Activated CD4-positive, alpha-beta T cell treated with anti-CD3 and anti-CD28 coated beads for 1 hour (primary cell): ENCODE data around the gene PMS1.
"Not testable (repeated sequence)": the region's sequence is repeated elsewhere in the genome, so short reads cannot be mapped to it uniquely, and the experiment has no call there.

Experiments
- DNase-seq: peaks from one replicate; pipeline ENCODE4 v3.0.0-alpha.2; 2020

Gene PMS1

GRCh38 chr2:189818249-189819038 lies 34.2 kb downstream of the PMS1 start:
- no peak for DNase-seq

DNA sequence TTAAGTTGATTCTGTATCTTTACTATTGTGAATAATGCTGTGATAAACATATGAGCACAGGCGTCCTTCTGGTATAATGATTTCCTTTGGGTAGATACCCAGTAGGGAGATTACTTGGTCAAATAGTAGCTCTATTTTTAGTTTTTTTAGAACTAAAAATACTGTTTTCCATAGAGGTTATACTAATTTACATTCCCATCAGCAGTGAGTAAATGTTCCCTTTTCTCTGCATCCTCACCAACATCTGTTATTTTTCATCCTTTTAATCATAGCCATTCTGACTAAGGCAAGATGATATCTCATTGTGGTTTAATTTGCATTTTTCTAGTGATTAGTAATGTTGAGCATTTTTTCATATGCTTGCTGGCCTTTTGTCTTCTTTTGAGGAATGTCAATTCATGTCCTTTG lies 35.1 kb downstream of the PMS1 start:
- no peak for DNase-seq

GRCh38 chr2:189821953-189822748 lies 37.9 kb downstream of the PMS1 start:
- DNase-seq: no peak

GRCh38 chr2:189824694-189825396 lies 40.6 kb downstream of the PMS1 start:
- no peak for DNase-seq

GRCh38 chr2:189826039-189826438 lies 41.8 kb downstream of the PMS1 start:
- no peak for DNase-seq

- no peak for DNase-seq
These were observed 45.0 kb downstream of the PMS1 start for GRCh38 chr2:189829102-189829833.

GRCh38 chr2:189830510-189830909 lies 46.3 kb downstream of the PMS1 start:
- DNase-seq: no peak

- DNase-seq: no peak
These were observed 49.8 kb downstream of the PMS1 start for GRCh38 chr2:189834059-189834458.

GRCh38 chr2:189834642-189835041 lies 50.4 kb downstream of the PMS1 start:
- not testable (repeated sequence) for DNase-seq

- DNase-seq: no peak
These were observed 51.8 kb downstream of the PMS1 start for GRCh38 chr2:189835855-189836558.

DNA sequence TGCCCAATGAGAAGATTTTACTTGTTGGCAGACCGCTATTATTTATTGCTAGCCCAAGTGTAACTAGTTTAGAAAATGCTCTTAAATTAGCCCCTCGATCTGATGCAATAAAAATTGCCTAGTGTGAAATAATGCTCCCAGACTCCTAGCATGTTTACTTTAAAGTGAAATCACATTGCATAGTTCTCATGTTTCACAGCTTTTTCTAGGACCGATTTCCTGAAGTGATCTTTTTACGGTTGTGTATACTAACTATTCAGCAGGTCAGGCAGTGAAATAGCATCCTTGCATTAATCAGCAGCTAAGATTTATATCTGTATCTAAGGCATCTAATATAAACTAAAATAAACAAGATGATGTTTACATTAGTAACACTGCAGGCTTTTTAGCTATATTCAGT lies 52.4 kb downstream of the PMS1 start:
- no peak for DNase-seq

- DNase-seq: no peak
These were observed 53.1 kb downstream of the PMS1 start for GRCh38 chr2:189837326-189837725.

GRCh38 chr2:189841019-189841418 lies 56.8 kb downstream of the PMS1 start:
- DNase-seq: no peak

DNA sequence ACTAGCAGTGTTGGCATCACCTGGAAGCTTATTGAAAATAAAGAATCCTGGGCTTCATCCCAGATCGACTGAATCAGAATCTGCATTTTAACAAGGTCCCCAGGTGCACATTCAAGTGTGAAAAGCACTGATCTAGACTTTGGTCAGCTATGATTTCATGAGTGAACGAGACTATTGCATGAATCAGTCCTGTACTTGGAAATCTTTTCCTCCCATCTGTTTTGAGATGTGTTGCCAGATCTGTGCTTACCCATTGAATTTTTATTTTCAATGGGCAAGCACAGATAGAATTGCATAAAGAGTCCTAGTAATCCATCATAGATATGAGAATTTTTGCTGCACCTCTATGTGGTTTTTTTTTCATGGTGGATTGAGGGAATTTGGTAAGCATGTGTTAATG lies 64.0 kb downstream of the PMS1 start:
- no peak for DNase-seq

DNA sequence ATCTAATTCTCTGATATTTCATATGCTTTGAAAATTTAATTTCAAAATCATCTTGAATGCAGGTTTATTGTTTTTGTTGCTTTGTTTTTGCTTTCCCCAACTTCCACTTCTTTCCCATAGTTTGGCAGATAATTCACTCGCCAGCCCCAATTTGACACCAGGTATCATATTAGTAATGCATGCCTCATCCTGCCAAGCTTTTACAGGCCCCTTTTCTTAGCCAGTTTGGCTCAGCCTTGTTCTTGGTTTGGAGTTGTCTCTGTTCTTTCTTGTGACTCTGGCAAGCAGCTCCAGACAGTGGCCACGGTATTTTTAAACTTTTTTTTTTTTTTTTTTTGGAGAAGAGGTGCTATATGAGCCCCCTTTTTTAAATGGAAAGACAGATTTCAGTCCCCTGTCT lies 65.3 kb downstream of the PMS1 start:
- DNase-seq: no peak

- no peak for DNase-seq
These were observed 67.0 kb downstream of the PMS1 start for GRCh38 chr2:189851174-189851826.

DNA sequence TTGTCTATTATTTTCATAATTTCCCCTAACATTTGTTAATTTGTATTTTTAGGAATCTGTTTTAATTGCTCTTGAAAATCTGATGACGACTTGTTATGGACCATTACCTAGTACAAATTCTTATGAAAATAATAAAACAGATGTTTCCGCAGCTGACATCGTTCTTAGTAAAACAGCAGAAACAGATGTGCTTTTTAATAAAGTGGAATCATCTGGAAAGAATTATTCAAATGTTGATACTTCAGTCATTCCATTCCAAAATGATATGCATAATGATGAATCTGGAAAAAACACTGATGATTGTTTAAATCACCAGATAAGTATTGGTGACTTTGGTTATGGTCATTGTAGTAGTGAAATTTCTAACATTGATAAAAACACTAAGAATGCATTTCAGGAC lies 69.9 kb downstream of the PMS1 start:
- DNase-seq: no peak

GRCh38 chr2:189854940-189855339 lies 70.7 kb downstream of the PMS1 start:
- no peak for DNase-seq

GRCh38 chr2:189858291-189858690 lies 74.0 kb downstream of the PMS1 start:
- DNase-seq: no peak

- no peak for DNase-seq
These were observed 75.9 kb downstream of the PMS1 start for GRCh38 chr2:189860161-189860560.

DNA sequence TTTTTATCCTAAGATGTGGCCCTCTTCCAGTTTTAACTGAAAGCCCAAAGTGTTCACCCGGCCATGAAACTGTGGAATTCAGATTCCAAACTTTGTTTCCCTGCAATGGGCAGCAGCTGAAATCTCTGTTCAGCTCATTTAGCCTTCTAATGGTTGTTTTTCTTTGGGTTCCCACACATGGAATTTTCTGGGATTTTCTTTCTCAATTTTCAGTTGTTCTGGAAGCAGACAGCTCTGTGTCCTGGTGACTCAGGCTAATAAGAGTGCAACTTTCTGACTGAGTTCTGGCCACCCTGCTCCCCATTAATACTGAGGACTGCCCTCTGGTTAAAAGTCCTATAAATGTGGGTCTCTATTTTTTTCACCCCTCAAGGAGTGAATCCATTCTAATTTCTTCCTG lies 78.5 kb downstream of the PMS1 start:
- no peak for DNase-seq

DNA sequence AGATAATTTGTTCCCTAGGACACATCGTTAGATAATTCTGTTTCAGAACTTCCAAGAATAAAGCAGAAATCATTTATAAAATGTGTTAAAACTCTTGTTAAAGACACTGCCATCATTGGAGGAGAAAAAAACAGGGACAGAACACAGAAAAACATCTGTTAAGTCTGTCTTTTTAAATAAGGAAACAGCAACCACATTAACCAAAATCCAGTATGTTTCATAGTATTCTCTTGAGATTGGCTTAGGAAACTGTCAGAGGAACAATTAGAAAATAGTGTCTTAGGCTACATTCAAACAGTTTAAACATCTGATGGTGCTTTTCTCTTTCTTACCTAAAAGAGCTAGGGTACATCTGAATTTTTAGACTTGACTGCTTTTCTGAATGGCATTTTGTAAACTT lies 81.6 kb downstream of the PMS1 start:
- DNase-seq: no peak
